ENCODE measurements around the gene RNASEH2A.

The RNASEH2A gene

DNA sequence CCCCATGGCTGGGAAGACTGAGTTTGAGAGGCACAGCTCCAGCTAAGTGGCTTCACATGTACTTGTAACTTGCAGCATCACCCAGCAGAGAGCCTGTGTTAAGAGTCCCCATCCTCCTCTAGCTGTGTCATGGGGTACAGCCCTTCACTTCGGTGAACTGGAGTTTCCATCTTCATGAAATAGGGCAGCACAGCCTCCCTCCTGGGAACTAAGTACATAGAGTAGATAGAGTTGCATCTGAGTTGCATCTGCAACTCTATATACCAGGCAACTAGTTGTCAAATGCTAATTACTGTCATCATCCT, 6.0 kb upstream of the RNASEH2A start:
- no peak for ATAC-seq
- TF ChIP-seq, protein P1, sequence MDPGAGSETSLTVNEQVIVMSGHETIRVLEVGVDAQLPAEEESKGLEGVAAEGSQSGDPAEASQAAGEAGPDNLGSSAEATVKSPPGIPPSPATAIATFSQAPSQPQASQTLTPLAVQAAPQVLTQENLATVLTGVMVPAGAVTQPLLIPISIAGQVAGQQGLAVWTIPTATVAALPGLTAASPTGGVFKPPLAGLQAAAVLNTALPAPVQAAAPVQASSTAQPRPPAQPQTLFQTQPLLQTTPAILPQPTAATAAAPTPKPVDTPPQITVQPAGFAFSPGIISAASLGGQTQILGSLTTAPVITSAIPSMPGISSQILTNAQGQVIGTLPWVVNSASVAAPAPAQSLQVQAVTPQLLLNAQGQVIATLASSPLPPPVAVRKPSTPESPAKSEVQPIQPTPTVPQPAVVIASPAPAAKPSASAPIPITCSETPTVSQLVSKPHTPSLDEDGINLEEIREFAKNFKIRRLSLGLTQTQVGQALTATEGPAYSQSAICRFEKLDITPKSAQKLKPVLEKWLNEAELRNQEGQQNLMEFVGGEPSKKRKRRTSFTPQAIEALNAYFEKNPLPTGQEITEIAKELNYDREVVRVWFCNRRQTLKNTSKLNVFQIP (CRISPR knock-in tag; IDR thresholded peaks at IDR 0.05; ENCODE audit: borderline replicate concordance, low read depth), result no peak
- TF ChIP-seq BACH2 (CRISPR knock-in tag; IDR thresholded peaks at IDR 0.05; ENCODE audit: borderline replicate concordance) (no peak), PPARA (CRISPR knock-in tag; IDR thresholded peaks at IDR 0.05; ENCODE audit: borderline replicate concordance) (no peak)
- TF ChIP-seq, protein P2, sequence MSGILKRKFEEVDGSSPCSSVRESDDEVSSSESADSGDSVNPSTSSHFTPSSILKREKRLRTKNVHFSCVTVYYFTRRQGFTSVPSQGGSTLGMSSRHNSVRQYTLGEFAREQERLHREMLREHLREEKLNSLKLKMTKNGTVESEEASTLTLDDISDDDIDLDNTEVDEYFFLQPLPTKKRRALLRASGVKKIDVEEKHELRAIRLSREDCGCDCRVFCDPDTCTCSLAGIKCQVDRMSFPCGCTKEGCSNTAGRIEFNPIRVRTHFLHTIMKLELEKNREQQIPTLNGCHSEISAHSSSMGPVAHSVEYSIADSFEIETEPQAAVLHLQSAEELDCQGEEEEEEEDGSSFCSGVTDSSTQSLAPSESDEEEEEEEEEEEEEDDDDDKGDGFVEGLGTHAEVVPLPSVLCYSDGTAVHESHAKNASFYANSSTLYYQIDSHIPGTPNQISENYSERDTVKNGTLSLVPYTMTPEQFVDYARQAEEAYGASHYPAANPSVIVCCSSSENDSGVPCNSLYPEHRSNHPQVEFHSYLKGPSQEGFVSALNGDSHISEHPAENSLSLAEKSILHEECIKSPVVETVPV (CRISPR knock-in tag; IDR thresholded peaks at IDR 0.05), result no peak

DNA sequence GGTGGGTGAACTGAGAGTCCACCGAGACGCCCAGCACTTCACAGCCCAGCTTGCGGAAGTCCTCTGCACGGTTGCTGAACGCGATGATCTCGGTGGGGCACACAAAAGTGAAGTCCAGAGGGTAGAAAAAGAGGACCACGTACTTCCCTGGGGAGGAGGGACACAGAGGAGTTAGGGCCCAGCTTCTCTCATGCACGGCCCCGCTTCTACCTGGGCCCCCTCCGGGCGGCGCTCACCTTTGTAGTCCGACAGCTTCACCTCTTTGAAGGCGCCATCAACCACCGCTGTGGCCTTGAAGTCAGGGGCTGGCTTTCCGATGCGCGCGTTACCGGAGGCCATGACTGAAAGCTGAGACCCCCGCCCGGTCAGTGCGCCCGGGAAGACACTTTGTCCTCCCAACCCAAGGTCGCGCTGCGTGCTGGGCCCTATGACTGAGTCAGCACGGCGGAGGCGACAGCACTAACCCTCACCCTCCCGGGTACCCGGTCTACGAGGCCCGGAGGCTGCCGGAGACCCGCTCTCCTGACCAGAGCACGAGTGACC, 5.4 kb upstream of the RNASEH2A start:
- TF ChIP-seq PPARA (CRISPR knock-in tag; IDR thresholded peaks at IDR 0.05; ENCODE audit: borderline replicate concordance) (no peak), OSR1 (CRISPR knock-in tag; IDR thresholded peaks at IDR 0.05) (no peak), CSDC2 (CRISPR knock-in tag; IDR thresholded peaks at IDR 0.05) (no peak), ZC3H10 (CRISPR knock-in tag; IDR thresholded peaks at IDR 0.05) (no peak), SNAI2 (CRISPR knock-in tag; IDR thresholded peaks at IDR 0.05) (no peak), ESRRG (CRISPR knock-in tag; IDR thresholded peaks at IDR 0.05) (no peak), GLIS3 (CRISPR knock-in tag; IDR thresholded peaks at IDR 0.05) (no peak), ISL1 (CRISPR knock-in tag; IDR thresholded peaks at IDR 0.05) (no peak), RARB (CRISPR knock-in tag; IDR thresholded peaks at IDR 0.05) (no peak), ZNF565 (CRISPR knock-in tag; conservative IDR thresholded peaks at IDR 0.05; ENCODE audit: low read depth) (no peak)
- TF ChIP-seq, protein P2 (CRISPR knock-in tag; IDR thresholded peaks at IDR 0.05), result no peak
- ATAC-seq, result peak; percentile 23

DNA sequence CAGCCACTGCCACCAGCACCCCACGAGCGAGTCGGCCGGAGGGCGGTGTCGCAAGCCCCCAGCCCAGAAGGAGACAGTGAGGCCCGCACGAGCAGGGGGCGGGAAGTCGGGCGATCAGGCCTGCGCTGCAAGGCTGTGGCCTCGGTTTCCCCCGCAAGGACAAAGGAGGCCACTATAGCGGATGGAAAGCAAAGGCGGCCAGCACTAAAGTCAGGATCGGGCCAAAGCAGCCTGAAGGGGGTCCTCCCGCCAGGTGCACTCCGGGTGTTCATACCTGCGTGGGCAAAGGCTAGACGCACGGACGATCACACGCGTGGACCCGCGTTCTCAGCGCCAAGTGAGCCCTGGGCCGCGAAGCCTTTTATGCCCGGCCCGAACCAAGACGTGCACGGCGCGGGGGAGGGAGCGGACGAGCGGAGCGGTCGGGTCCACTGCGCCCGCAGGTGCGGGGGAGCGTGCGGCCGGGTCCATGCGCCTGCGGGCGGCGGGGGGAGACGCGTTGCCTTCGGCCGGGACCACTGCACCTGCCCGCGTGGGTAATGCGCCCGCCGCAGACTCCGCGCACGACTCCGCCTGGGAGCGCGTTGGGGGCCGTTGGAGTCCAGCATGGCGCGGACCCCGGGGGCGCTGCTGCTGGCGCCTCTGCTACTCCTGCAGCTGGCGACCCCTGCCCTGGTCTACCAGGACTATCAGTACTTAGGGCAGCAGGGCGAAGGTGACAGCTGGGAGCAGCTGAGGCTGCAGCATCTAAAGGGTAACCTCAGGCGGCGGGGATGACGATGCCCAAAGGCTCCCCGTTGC, 4.7 kb upstream of the RNASEH2A start, which contains the start of the genes PRDX2 and THSD8:
PRDX2 (minus strand) TSS at position 335 of the 801 bp plus-strand sequence. CDS start 539 bp downstream, outside the sequence.
THSD8 (plus strand) TSS at position 604 of the 801 bp plus-strand sequence; CDS start at position 607, 3 bp downstream.
- ATAC-seq, result peak; percentile 78

More for the DNA sequence above, 4.7 kb upstream of the RNASEH2A start, which contains the start of the genes PRDX2 and THSD8:
- TF ChIP-seq PPARA (CRISPR knock-in tag; IDR thresholded peaks at IDR 0.05; ENCODE audit: borderline replicate concordance) (no peak), OSR1 (CRISPR knock-in tag; IDR thresholded peaks at IDR 0.05) (no peak), ZC3H10 (CRISPR knock-in tag; IDR thresholded peaks at IDR 0.05) (no peak), TOX (CRISPR knock-in tag; IDR thresholded peaks at IDR 0.05; ENCODE audit: borderline replicate concordance) (no peak), TCF4 (CRISPR knock-in tag; IDR thresholded peaks at IDR 0.05; ENCODE audit: borderline replicate concordance) (no peak), CSDC2 (CRISPR knock-in tag; IDR thresholded peaks at IDR 0.05) (no peak), ISL1 (CRISPR knock-in tag; IDR thresholded peaks at IDR 0.05) (no peak), ARNTL (CRISPR knock-in tag; IDR thresholded peaks at IDR 0.05; ENCODE audit: borderline replicate concordance, low read depth) (no peak), ZFP30 (CRISPR knock-in tag; IDR thresholded peaks at IDR 0.05) (no peak), SNAI2 (CRISPR knock-in tag; IDR thresholded peaks at IDR 0.05) (no peak), ZFP3 (CRISPR knock-in tag; IDR thresholded peaks at IDR 0.05) (no peak), ESRRG (CRISPR knock-in tag; IDR thresholded peaks at IDR 0.05) (no peak)
- TF ChIP-seq, protein P2 (CRISPR knock-in tag; IDR thresholded peaks at IDR 0.05), result no peak
- TF ChIP-seq, protein P3, sequence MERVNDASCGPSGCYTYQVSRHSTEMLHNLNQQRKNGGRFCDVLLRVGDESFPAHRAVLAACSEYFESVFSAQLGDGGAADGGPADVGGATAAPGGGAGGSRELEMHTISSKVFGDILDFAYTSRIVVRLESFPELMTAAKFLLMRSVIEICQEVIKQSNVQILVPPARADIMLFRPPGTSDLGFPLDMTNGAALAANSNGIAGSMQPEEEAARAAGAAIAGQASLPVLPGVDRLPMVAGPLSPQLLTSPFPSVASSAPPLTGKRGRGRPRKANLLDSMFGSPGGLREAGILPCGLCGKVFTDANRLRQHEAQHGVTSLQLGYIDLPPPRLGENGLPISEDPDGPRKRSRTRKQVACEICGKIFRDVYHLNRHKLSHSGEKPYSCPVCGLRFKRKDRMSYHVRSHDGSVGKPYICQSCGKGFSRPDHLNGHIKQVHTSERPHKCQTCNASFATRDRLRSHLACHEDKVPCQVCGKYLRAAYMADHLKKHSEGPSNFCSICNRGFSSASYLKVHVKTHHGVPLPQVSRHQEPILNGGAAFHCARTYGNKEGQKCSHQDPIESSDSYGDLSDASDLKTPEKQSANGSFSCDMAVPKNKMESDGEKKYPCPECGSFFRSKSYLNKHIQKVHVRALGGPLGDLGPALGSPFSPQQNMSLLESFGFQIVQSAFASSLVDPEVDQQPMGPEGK (CRISPR knock-in tag; IDR thresholded peaks at IDR 0.05; ENCODE audit: borderline replicate concordance), result no peak
